H1 (cell line): Measurements from ENCODE around the gene ARID4B. TPM values are rescaled to one million over a fixed set of nuclear protein-coding genes. Genes with fewer than 3 reads are reported as not detected.

Experiments used
- JUND ChIP-seq: IDR thresholded peaks from 2 replicates; pipeline ENCODE4 v1.6.1; 2011; ENCODE audit warnings: mild to moderate bottlenecking, improper control_type of control experiment, low read length
- NANOG ChIP-seq: IDR thresholded peaks from 2 replicates; pipeline ENCODE4 v1.6.1; 2011; ENCODE audit warnings: low read length, low read depth, mild to moderate bottlenecking, inconsistent platforms; ENCODE audit not compliant: insufficient read depth, poor library complexity, severe bottlenecking
- NRF1 ChIP-seq: IDR thresholded peaks from 2 replicates; pipeline ENCODE4 v1.6.1; 2011; ENCODE audit warnings: mild to moderate bottlenecking, low read depth, low read length, improper control_type of control experiment
- SAP30 ChIP-seq: fragments of 300-600 bp; sonication (generic); IDR thresholded peaks from 2 replicates; pipeline ENCODE4 v1.7.1; 2012; ENCODE audit warnings: low read length, moderate library complexity, mild to moderate bottlenecking, inconsistent platforms; ENCODE audit not compliant: insufficient read depth, insufficient replicate concordance
- polyA plus RNA-seq, 7 experiments: library from polyadenylated mRNA; depleted of rRNA in 3 of 7; stranded (reverse) in 5 of 7; unstranded in 2 of 7; fragments of >200 nt in 5 of 7; fragments of 200-250 nt in 2 of 7; gene quantifications; 1 replicate in 5 of 7; 2 replicates in 1 of 7; 4 replicates in 1 of 7; pipeline versions ENCODE4 v1.2.1 to v1.2.3, GENCODE V29; 2011 to 2013; ENCODE audit warnings: missing spikeins in 2 of 7, mixed read lengths in 2 of 7
- total RNA-seq: library from RNA; stranded (reverse); fragmentation: NEBNext Ultra II Directional; extraction: Animal tissue kit (Norgen Biotek cat#: 25700); gene quantifications from 2 replicates; pipeline ENCODE4 v1.2.1, GENCODE V29; 2021

ARID4B gene
- total and polyA plus RNA-seq, 2 of the 8 experiments (the other 6 are each of a cell fraction or from before 2014, with no cell fraction given), result 5.1 to 28.8 TPM

- TF ChIP-seq SAP30 (no peak), NANOG (no peak), JUND (no peak), NRF1 (no peak)
These were observed 37.9 kb downstream of the ARID4B start (continued) for GRCh38 chr1:235289859-235290739.
